Calu3 (cell line): Measurements from ENCODE around the gene TLX1. TPM values are rescaled to one million over a fixed set of nuclear protein-coding genes. Genes with fewer than 3 reads are reported as not detected.

Experiments used
- BruUV-seq: library from RNA; stranded (reverse); fragments of 400-500 nt; replicated peaks from 2 replicates; lab custom pipeline; 2021; lab: Mats Ljungman, UMichigan
- CTCF ChIA-PET: fragments of 300-600 bp; sonication (Branson Sonifier 250); formaldehyde crosslinking; loops from one replicate; lab custom pipeline; 2022; ENCODE audit warnings: antibody characterized with exemption; lab: Charles Lee
- DNase-seq: peaks from one replicate; pipeline ENCODE4 v3.0.0; 2022
- H3K27ac Mint-ChIP-seq: one replicate; pipeline ENCODE4 v1.8.0; 2022; ENCODE audit warnings: mixed read lengths; ENCODE audit not compliant: unreplicated experiment
- H3K27me3 Mint-ChIP-seq: one replicate; pipeline ENCODE4 v1.8.0; 2022; ENCODE audit warnings: mixed read lengths; ENCODE audit not compliant: unreplicated experiment
- H3K36me3 Mint-ChIP-seq: one replicate; pipeline ENCODE4 v1.8.0; 2022; ENCODE audit warnings: mild to moderate bottlenecking, moderate library complexity, mixed read lengths; ENCODE audit not compliant: insufficient read depth, unreplicated experiment
- H3K4me1 Mint-ChIP-seq: one replicate; pipeline ENCODE4 v1.8.0; 2022; ENCODE audit warnings: mild to moderate bottlenecking, low read depth, mixed read lengths; ENCODE audit not compliant: unreplicated experiment
- H3K4me3 Mint-ChIP-seq: one replicate; pipeline ENCODE4 v1.8.0; 2022; ENCODE audit warnings: mild to moderate bottlenecking, low read depth, moderate library complexity, mixed read lengths; ENCODE audit not compliant: unreplicated experiment
- H3K9me3 Mint-ChIP-seq: one replicate; pipeline ENCODE4 v1.8.0; 2022; ENCODE audit warnings: low read depth, mixed read lengths; ENCODE audit not compliant: unreplicated experiment
- intact Hi-C: fragments of 100-400 bp; cut with micrococcal nuclease; formaldehyde crosslinking; loops from one replicate; pipeline ENCODE4 v1.10.0; 2022; ENCODE audit not compliant: unreplicated experiment
- total RNA-seq: library from RNA; stranded (reverse); gene quantifications from 2 replicates; pipeline ENCODE4 v1.2.3, GENCODE V29; 2022
- TF ChIP-seq, protein P1 (sequence below): fragments of 200-600 bp; IDR thresholded peaks from one replicate; pipeline ENCODE4 v1.8.0; 2022; ENCODE audit warnings: antibody characterized with exemption; ENCODE audit not compliant: unreplicated experiment

TLX1 gene
- total RNA-seq, 1 experiment from 2014 or later: not detected

DNA sequence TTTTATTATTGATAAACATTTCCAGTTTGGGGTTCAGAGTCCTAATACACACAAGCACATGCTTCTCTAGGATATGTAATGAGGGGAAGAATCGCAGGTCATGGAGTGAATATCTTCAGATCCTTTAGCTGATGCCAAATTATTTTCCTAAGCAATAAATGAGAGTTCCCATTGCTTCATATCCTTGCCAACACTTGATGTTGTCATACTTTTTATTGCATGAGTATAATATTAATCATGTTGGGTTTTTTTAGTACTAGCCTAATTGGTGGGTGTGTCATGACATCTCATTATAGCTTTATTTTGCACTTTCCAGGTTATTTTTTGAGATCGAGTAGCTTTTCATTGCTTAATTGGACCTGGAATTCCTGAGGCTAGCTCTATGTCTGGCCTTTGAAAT is 35.3 kb downstream of the TLX1 start:
- intact Hi-C loops: no loop called here

DNA sequence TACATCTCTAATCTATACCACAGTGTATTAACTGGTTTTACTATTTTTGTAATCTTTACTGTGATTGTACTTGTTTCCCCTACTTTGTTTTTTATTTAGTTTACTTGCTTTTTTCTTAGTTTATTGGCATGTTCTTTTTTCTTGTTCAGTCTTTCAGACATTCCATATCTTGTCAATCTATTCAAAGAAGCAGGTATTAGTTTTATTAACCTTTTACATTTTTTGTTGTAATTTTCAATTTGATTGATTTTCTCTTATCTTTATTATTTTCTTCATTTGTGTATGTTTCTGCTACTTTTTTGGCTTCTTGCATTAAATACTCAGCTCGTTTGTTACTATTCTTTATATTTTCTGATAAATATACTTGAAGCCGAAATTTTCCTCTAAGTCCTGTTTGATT is 41.6 kb downstream of the TLX1 start:
- Mint-ChIP-seq H3K27me3 (peaks cover 67% of the 10 kb centered on the region), H3K36me3 (no peaks in the 10 kb centered on the region), H3K9me3 (peaks cover 3% of the 10 kb centered on the region), H3K4me1 (no peaks in the 10 kb centered on the region), H3K27ac (no peak overlapping the region), H3K4me3 (no peak overlapping the region)
- TF ChIP-seq, protein P1, sequence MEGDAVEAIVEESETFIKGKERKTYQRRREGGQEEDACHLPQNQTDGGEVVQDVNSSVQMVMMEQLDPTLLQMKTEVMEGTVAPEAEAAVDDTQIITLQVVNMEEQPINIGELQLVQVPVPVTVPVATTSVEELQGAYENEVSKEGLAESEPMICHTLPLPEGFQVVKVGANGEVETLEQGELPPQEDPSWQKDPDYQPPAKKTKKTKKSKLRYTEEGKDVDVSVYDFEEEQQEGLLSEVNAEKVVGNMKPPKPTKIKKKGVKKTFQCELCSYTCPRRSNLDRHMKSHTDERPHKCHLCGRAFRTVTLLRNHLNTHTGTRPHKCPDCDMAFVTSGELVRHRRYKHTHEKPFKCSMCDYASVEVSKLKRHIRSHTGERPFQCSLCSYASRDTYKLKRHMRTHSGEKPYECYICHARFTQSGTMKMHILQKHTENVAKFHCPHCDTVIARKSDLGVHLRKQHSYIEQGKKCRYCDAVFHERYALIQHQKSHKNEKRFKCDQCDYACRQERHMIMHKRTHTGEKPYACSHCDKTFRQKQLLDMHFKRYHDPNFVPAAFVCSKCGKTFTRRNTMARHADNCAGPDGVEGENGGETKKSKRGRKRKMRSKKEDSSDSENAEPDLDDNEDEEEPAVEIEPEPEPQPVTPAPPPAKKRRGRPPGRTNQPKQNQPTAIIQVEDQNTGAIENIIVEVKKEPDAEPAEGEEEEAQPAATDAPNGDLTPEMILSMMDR: no peak
- intact Hi-C loops: no loop called here
- no peak for DNase-seq
- BruUV-seq: no TSS peak
- CTCF ChIA-PET: no interaction called here

More for the DNA sequence above, 35.3 kb downstream of the TLX1 start:
- Mint-ChIP-seq H3K36me3 (no peaks in the 10 kb centered on the region), H3K9me3 (no peaks in the 10 kb centered on the region), H3K4me3 (no peak overlapping the region), H3K27ac (no peak overlapping the region), H3K27me3 (peaks cover 89% of the 10 kb centered on the region), H3K4me1 (peaks cover 12% of the 10 kb centered on the region)
- TF ChIP-seq, protein P1: no peak
- no TSS peak for BruUV-seq
- CTCF ChIA-PET: no interaction called here
- no peak for DNase-seq

DNA sequence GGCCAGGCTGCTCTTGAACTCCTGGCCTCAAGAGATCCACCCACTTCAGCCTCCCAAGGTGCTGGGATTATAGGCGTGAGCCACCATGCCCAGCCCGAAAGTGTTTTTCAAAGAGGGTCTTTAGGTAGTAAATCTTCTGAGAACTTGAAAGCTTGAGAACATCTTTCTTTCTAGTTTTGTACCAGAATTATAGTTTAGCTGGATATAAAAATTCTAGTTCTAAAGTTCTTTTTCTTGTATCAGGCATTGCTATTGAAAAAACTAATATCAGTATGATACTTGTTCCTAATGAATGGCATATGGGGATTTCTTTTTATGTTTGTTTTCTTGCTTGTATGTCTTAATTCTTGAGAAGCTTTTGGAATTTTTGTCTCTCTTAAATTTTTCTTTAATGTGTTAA is 43.2 kb downstream of the TLX1 start:
- intact Hi-C loops: no loop called here
- Mint-ChIP-seq H3K4me3 (no peak overlapping the region), H3K36me3 (no peaks in the 10 kb centered on the region), H3K4me1 (no peaks in the 10 kb centered on the region), H3K9me3 (peaks cover 3% of the 10 kb centered on the region), H3K27ac (no peak overlapping the region), H3K27me3 (peaks cover 67% of the 10 kb centered on the region)
- no peak for DNase-seq
- TF ChIP-seq, protein P1: no peak
- CTCF ChIA-PET: interaction anchor here (0.7 to 1.1 kb wide), 2 partner anchors 127 to 368 kb away, joined by 3 read pairs; no protein-coding TSS in a partner anchor
- no TSS peak for BruUV-seq

GRCh38 chr10:101176577-101176976 is 45.5 kb downstream of the TLX1 start:
- Mint-ChIP-seq H3K27ac (no peak overlapping the region), H3K4me3 (no peak overlapping the region), H3K9me3 (peaks cover 3% of the 10 kb centered on the region), H3K4me1 (no peaks in the 10 kb centered on the region), H3K36me3 (no peaks in the 10 kb centered on the region), H3K27me3 (peaks cover 73% of the 10 kb centered on the region)
- TF ChIP-seq, protein P1: no peak
- no peak for DNase-seq
- intact Hi-C loops: no loop called here
- BruUV-seq: no TSS peak
- CTCF ChIA-PET: no interaction called here
